GM23338 (cell line): ENCODE results near the gene ERGIC3.

Source experiments
- CREB1 ChIP-seq: fragments of 250-450 bp; sonication (Bioruptor Pico); IDR thresholded peaks from 2 replicates; pipeline ENCODE4 v1.5.0; 2020; ENCODE audit warnings: low read depth, mild to moderate bottlenecking, moderate library complexity
- ETS1 ChIP-seq: IDR thresholded peaks from 2 replicates; pipeline ENCODE4 v1.6.1; 2016; ENCODE audit warnings: antibody characterized with exemption
- EZH2 ChIP-seq: fragments of 200-600 bp; sonication (generic); IDR thresholded peaks from one replicate; pipeline ENCODE4 v1.8.0; 2017; ENCODE audit warnings: antibody characterized with exemption, mild to moderate bottlenecking, low read depth; ENCODE audit not compliant: unreplicated experiment
- EZH2phosphoT487 ChIP-seq: fragments of 200-600 bp; sonication (generic); IDR thresholded peaks from one replicate; pipeline ENCODE4 v1.8.1; 2018; ENCODE audit warnings: antibody characterized with exemption; ENCODE audit not compliant: unreplicated experiment
- JUNB ChIP-seq: IDR thresholded peaks from one replicate; pipeline ENCODE4 v1.6.1; 2016; ENCODE audit warnings: antibody characterized with exemption; ENCODE audit not compliant: unreplicated experiment
- NANOG ChIP-seq: IDR thresholded peaks from 2 replicates; pipeline ENCODE4 v1.6.1; 2016; ENCODE audit warnings: antibody characterized with exemption, borderline replicate concordance
- POLR2AphosphoS5 ChIP-seq: IDR thresholded peaks from 2 replicates; pipeline ENCODE4 v1.6.1; 2016; ENCODE audit warnings: antibody characterized with exemption, low read depth
- STAT1 ChIP-seq: IDR thresholded peaks from one replicate; pipeline ENCODE4 v1.6.1; 2016; ENCODE audit warnings: antibody characterized with exemption; ENCODE audit not compliant: unreplicated experiment
- ZNF114 ChIP-seq: fragments of 250-450 bp; sonication (Bioruptor Pico); IDR thresholded peaks from 2 replicates; pipeline ENCODE4 v1.5.0; 2020; ENCODE audit warnings: mild to moderate bottlenecking, moderate library complexity
- ZNF331 ChIP-seq: fragments of 250-450 bp; sonication (Bioruptor Pico); IDR thresholded peaks from 2 replicates; pipeline ENCODE4 v1.5.0; 2020; ENCODE audit warnings: low read depth, mild to moderate bottlenecking, moderate library complexity
- TF ChIP-seq, protein P1 (sequence below), 2 experiments: fragments of 200-600 bp in 1 of 2; sonication (generic) in 1 of 2; conservative IDR thresholded peaks; 2 replicates each; pipeline versions ENCODE4 v1.5.1 to v1.6.1; 2016 to 2017; ENCODE audit warnings: antibody characterized with exemption in 2 of 2, low read depth in 2 of 2, mild to moderate bottlenecking in 2 of 2, moderate library complexity in 1 of 2
- TF ChIP-seq, protein P2 (sequence below): IDR thresholded peaks from one replicate; pipeline ENCODE4 v1.6.1; 2018; ENCODE audit warnings: antibody characterized with exemption; ENCODE audit not compliant: unreplicated experiment

DNA sequence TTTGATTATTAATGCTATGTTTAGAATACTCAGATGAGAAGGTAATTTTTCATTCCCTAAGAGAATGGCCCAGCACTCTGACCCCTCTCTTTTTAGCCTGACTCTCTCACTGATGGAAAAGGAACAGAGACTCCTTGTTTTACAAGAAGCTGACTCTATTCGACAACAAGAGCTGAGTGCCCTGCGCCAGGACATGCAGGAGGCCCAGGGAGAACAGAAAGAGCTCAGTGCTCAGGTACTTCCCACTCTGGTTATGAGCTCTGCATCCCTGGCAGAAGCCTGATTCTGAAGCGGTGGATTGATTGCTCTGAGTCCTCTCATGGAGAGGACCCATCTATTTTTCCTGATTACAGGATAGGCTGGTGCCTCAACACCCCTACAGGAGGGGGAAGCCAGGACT, 45.4 kb upstream of the ERGIC3 start:
- TF ChIP-seq, protein P1, sequence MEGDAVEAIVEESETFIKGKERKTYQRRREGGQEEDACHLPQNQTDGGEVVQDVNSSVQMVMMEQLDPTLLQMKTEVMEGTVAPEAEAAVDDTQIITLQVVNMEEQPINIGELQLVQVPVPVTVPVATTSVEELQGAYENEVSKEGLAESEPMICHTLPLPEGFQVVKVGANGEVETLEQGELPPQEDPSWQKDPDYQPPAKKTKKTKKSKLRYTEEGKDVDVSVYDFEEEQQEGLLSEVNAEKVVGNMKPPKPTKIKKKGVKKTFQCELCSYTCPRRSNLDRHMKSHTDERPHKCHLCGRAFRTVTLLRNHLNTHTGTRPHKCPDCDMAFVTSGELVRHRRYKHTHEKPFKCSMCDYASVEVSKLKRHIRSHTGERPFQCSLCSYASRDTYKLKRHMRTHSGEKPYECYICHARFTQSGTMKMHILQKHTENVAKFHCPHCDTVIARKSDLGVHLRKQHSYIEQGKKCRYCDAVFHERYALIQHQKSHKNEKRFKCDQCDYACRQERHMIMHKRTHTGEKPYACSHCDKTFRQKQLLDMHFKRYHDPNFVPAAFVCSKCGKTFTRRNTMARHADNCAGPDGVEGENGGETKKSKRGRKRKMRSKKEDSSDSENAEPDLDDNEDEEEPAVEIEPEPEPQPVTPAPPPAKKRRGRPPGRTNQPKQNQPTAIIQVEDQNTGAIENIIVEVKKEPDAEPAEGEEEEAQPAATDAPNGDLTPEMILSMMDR (conservative IDR thresholded peaks at IDR 0.05; ENCODE audit: low read depth in 2 of 2) = no peak
- no peak for TF ChIP-seq POLR2AphosphoS5
- TF ChIP-seq CREB1 (CRISPR knock-in tag) = no peak
- TF ChIP-seq, protein P2, sequence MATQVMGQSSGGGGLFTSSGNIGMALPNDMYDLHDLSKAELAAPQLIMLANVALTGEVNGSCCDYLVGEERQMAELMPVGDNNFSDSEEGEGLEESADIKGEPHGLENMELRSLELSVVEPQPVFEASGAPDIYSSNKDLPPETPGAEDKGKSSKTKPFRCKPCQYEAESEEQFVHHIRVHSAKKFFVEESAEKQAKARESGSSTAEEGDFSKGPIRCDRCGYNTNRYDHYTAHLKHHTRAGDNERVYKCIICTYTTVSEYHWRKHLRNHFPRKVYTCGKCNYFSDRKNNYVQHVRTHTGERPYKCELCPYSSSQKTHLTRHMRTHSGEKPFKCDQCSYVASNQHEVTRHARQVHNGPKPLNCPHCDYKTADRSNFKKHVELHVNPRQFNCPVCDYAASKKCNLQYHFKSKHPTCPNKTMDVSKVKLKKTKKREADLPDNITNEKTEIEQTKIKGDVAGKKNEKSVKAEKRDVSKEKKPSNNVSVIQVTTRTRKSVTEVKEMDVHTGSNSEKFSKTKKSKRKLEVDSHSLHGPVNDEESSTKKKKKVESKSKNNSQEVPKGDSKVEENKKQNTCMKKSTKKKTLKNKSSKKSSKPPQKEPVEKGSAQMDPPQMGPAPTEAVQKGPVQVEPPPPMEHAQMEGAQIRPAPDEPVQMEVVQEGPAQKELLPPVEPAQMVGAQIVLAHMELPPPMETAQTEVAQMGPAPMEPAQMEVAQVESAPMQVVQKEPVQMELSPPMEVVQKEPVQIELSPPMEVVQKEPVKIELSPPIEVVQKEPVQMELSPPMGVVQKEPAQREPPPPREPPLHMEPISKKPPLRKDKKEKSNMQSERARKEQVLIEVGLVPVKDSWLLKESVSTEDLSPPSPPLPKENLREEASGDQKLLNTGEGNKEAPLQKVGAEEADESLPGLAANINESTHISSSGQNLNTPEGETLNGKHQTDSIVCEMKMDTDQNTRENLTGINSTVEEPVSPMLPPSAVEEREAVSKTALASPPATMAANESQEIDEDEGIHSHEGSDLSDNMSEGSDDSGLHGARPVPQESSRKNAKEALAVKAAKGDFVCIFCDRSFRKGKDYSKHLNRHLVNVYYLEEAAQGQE = no peak
- no peak for TF ChIP-seq EZH2
- no peak for TF ChIP-seq NANOG
- TF ChIP-seq EZH2phosphoT487 = no peak
- TF ChIP-seq ZNF331 (CRISPR knock-in tag) = no peak
- TF ChIP-seq ETS1 = no peak
- TF ChIP-seq JUNB = no peak
- no peak for TF ChIP-seq STAT1
- no peak for TF ChIP-seq ZNF114
